Measurements from ENCODE around the gene APP.

APP gene

DNA sequence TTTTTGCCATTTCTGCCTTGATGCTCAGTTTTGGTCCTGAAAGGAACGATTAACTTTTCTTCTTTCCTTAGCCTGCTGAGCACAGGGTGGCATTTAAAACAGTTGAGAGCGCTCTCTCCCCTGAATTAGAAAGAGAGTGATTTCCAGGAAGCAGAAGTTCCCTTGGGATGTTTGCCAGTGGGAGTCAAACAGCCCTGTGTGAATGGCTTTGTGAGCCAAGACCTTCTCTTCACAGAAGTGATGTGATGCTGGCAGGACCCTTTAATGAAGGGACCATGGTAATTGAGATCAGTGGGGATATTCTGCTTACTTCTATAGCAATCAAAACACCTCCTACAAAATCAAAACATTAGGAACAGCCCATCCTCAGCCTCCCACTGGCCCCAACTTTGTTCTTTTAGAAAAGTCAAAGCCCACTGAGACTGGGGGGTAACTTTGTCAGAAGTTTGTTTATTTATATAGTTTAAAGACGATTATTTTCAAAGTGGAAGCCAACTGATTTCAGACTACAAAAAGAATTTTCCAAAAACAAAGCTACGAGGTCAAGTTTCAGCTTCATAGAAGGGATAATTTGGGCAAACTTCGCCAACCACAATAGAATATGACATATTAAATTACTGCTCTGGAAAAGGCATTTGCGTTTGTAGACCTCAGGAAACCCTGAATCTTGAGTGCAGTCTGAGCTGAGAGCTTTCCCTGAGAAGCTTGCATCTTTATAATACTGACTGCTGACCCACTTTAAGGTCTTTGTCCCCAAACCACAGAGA, 313.1 kb downstream of the APP start:
- no peak for DNase-seq

- no peak for DNase-seq
Observed at GRCh38 chr21:25855576-25855975, 315.0 kb downstream of the APP start.

DNA sequence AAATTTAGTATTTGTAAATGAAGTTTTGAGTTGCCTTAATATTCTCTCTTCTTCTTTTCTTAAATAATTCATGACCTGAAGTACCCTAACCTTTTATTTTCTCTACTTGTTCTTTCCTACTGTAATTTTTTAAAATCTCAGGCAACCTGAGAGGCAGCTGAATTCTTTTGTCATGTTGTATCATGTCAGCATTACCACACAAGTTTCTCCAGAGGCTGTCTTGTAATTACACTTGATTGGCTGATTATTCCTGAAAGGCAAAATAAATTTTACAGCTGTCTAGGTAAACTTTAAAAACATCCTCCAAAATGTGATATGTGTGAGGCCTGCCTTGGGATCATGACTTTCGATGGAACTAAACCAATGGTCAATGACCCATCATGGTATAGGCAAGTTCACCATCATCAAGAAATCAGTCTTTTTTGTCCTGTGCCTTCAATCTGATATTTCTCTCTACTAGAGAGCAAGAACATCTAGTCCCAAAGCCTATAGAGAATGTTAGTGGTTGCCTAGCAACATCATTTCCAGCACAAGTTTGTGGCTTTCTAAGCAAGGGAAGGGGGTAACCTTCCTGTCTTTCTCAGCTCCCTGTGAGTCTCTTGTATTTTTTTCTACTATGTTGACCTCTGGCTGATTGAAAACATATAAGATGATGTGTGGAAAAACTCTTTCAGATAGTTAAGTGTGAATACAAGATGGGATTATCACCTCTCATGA, 320.3 kb downstream of the APP start:
- DNase-seq = no peak

DNA sequence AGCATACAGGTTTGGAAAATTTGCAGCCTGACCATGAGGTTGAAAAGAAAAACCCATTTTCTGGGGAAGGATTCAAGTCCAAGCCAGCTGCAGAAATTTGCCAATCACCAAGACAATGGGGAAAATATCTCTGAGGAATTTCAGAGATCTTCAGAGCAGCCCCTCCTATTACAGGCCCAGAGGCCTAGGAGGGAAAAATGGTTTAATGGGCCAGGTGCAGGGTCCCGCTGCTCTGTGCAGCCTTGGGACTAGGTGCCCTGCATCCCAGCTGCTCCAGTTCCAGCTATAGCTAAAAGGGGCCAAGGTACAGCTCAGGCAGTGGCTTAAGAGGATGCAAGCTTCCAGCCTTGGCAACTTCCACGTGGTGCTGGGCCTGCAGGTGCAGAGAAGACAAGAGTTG, 322.3 kb downstream of the APP start:
- no peak for DNase-seq

- no peak for DNase-seq
Observed at GRCh38 chr21:25845729-25846256, 324.8 kb downstream of the APP start.

DNA sequence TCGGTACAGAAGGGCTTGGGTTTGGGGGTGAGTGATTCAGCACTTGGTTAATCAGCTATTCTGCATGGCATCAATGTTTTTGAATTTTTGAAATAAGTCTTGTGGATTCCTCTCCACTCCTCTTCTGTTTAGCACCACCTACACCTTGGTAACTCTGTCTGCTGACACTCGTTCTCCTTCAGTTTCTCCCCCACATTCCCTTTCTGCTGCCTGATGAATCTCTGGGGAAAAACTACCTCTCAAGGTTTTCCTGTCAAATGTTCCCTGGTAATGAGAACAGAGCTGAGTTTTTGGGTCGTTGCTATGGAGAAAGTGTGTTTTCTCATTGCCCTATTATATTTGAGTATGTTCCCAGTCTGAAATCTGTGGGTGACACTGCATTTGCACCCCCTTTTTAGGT, 327.6 kb downstream of the APP start:
- DNase-seq = no peak

DNA sequence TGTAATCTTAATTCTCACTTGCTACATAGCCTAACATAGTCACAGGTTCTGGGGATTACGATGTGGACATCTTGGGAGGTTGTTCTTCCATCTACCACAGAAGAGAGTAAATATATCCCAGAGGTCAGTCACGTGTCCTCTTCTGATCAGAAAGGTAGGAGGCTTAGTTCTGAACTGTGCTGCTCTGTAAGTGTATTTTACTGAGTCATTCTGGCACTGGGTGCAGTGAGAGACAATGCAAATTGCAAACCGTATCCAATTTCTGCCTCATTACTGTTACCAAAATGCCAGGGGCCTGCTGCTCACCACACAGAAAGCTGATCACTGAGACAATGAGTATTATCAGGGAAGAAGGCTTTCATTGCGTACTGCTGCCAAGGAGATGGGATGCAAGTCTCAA, 331.8 kb downstream of the APP start:
- peak; percentile 2 to 56 for DNase-seq

DNA sequence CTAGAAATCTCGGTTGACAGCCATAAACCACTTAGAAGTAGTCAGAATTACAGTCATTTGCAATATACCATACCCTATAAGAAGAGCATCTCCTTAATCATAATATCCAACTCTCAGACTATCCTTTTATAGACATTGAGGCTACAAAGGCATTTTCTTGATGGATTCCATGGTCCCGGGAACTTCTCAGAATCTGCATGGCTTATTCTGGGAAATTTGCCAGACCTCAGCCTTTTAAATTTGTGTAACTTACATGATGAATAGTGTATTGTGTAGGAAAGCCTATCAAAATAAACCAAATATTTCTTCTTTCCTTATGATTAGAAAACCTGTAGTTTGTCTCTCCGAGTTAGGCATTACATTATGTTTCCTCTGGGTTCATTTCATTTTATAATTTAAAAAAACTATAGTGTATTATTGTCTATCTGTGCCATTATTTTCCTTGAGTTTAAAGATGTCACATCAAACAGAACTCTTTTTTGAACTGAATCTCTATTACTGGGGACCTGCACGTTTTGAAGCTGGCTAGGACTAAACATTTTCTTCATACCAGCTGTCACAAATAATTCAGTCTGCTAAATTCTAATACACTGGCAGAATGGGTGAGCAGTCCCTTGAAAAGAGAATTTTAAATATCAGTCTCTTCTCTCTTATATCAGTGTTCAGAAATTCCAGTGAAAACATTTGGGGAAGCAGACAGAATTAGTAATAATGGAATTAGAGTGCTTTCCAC, 332.9 kb downstream of the APP start:
- DNase-seq = no peak

GRCh38 chr21:25836396-25836795, 334.2 kb downstream of the APP start:
- DNase-seq = no peak

- no peak for DNase-seq
Observed at GRCh38 chr21:25834381-25834780, 336.2 kb downstream of the APP start.

DNA sequence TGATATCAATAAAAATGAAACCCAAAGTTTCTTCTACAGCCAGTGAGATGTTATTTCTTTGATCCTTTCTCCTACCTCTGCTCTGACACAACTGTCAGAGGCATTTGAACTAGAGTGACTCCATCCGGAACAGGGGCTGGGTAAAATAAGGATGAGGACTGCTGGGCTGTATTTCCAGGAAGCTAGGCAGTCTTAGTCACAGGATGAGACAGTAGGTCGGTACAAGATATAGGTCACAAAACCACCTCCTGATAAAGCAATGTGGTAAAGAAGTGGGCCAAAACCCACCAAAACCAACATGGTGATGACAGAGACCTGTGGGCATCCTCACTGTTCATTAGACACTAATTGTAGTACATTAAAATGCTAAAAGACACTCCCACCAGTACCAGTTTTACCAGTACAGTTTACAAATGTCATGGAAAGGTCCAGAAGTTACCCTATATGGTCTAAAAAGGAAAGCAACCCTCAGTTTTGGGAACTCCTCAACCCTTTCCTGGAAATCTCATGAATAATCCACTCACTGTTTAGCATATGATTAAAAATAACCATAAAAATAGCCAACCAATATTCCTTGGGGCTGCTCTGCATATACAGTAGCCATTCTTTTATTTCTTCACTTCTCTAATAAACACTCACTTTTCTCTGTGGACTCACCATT, 339.1 kb downstream of the APP start:
- no peak for DNase-seq

Data from NCI-H526 (cell line).